HEK293 (cell line): ENCODE results near the gene GNB1.
A peak's percentile ranks its signal among the peaks of the same experiment; 100 is the strongest.

Experiments
- CTCF ChIA-PET: fragments of 350-600 bp; formaldehyde crosslinking; extraction: SDS; loops from one replicate; lab custom pipeline; 2021; ENCODE audit warnings: antibody characterized with exemption; lab: Yijun Ruan, JAX
- POLR2A ChIA-PET: fragments of 300-600 bp; formaldehyde crosslinking; extraction: SDS; loops from one replicate; lab custom pipeline; 2020; ENCODE audit warnings: antibody characterized with exemption, inconsistent platforms; lab: Yijun Ruan, JAX
- H3K27ac ChIP-seq: fragments of 200-500 bp; sonication (Bioruptor generic); 2 replicates; pipeline ENCODE4 v1.5.1; 2014; ENCODE audit warnings: low read depth, low read length, control low read depth, inconsistent platforms; ENCODE audit errors: extremely low read depth
- H3K36me3 ChIP-seq, 2 experiments: fragments of 200-500 bp in 1 of 2; sonication (Bioruptor generic) in 1 of 2; 1 replicate in 1 of 2; 2 replicates in 1 of 2; pipeline ENCODE4 v1.5.1; 2014 to 2017; ENCODE audit warnings: inconsistent platforms in 2 of 2, low read length in 2 of 2; ENCODE audit not compliant: control insufficient read depth in 2 of 2, insufficient read depth in 1 of 2
- H3K4me1 ChIP-seq: fragments of 200-500 bp; sonication (Bioruptor generic); 2 replicates; pipeline ENCODE4 v1.5.1; 2014; ENCODE audit warnings: mild to moderate bottlenecking, low read length, inconsistent platforms; ENCODE audit not compliant: control insufficient read depth, insufficient read depth
- H3K4me3 ChIP-seq: 2 replicates; pipeline ENCODE4 v1.5.1; 2011; ENCODE audit warnings: low read depth, mild to moderate bottlenecking, control low read depth, low read length, moderate library complexity
- H3K9me3 ChIP-seq: fragments of 200-500 bp; sonication (Bioruptor generic); 2 replicates; pipeline ENCODE4 v1.5.1; 2014; ENCODE audit warnings: low read depth, low read length, inconsistent platforms; ENCODE audit not compliant: control insufficient read depth, insufficient read depth
- GLIS1 ChIP-seq: fragments of 450-650 bp; formaldehyde crosslinking; IDR thresholded peaks from 2 replicates; pipeline ENCODE4 v1.5.1; 2016; ENCODE audit warnings: missing biosample characterization, missing genetic modification characterization
- MEIS1 ChIP-seq: sonication (generic); formaldehyde crosslinking; IDR thresholded peaks from 2 replicates; pipeline ENCODE4 v1.8.1; 2022; ENCODE audit warnings: missing genetic modification reagents, mild to moderate bottlenecking, borderline replicate concordance
- OSR2 ChIP-seq: fragments of 450-650 bp; formaldehyde crosslinking; IDR thresholded peaks from 2 replicates; pipeline ENCODE4 v1.5.1; 2016; ENCODE audit warnings: missing biosample characterization, missing genetic modification characterization
- SP7 ChIP-seq: fragments of 450-650 bp; formaldehyde crosslinking; IDR thresholded peaks from 2 replicates; pipeline ENCODE4 v1.5.1; 2016; ENCODE audit warnings: missing biosample characterization, missing genetic modification characterization
- WT1 ChIP-seq: fragments of 450-650 bp; formaldehyde crosslinking; IDR thresholded peaks from 2 replicates; pipeline ENCODE4 v1.5.1; 2016; ENCODE audit warnings: missing biosample characterization, missing genetic modification characterization
- YY1 ChIP-seq: fragments of 450-650 bp; formaldehyde crosslinking; IDR thresholded peaks from 2 replicates; pipeline ENCODE4 v1.5.1; 2018; ENCODE audit warnings: missing biosample characterization, missing genetic modification characterization
- ZBTB20 ChIP-seq: fragments of 450-650 bp; formaldehyde crosslinking; IDR thresholded peaks from 2 replicates; pipeline ENCODE4 v1.5.1; 2016; ENCODE audit warnings: missing biosample characterization, missing genetic modification characterization
- ZBTB21 ChIP-seq: fragments of 450-650 bp; formaldehyde crosslinking; IDR thresholded peaks from 2 replicates; pipeline ENCODE4 v1.5.1; 2017; ENCODE audit warnings: missing biosample characterization, missing genetic modification characterization
- ZFP37 ChIP-seq: fragments of 450-650 bp; formaldehyde crosslinking; IDR thresholded peaks from 2 replicates; pipeline ENCODE4 v1.5.1; 2016; ENCODE audit warnings: missing biosample characterization, missing genetic modification characterization
- ZNF155 ChIP-seq: fragments of 450-650 bp; formaldehyde crosslinking; IDR thresholded peaks from 2 replicates; pipeline ENCODE4 v1.5.1; 2016; ENCODE audit warnings: missing biosample characterization, missing genetic modification characterization
- ZNF2 ChIP-seq: fragments of 450-650 bp; formaldehyde crosslinking; IDR thresholded peaks from 2 replicates; pipeline ENCODE4 v1.5.1; 2016; ENCODE audit warnings: missing biosample characterization, missing genetic modification characterization
- ZNF248 ChIP-seq: fragments of 450-650 bp; formaldehyde crosslinking; IDR thresholded peaks from 2 replicates; pipeline ENCODE4 v1.5.1; 2017; ENCODE audit warnings: missing biosample characterization, missing genetic modification characterization
- ZNF544 ChIP-seq: fragments of 450-650 bp; formaldehyde crosslinking; IDR thresholded peaks from 2 replicates; pipeline ENCODE4 v1.5.0; 2017; ENCODE audit warnings: missing biosample characterization, missing genetic modification characterization
- ZNF549 ChIP-seq: fragments of 450-650 bp; IDR thresholded peaks from 2 replicates; pipeline ENCODE4 v1.5.1; 2018; ENCODE audit warnings: missing biosample characterization, missing genetic modification characterization, mild to moderate bottlenecking, inconsistent platforms, moderate library complexity
- ZNF561 ChIP-seq: fragments of 450-650 bp; IDR thresholded peaks from 2 replicates; pipeline ENCODE4 v1.5.1; 2018; ENCODE audit warnings: missing biosample characterization, missing genetic modification characterization, borderline replicate concordance
- ZNF585B ChIP-seq: fragments of 450-650 bp; formaldehyde crosslinking; IDR thresholded peaks from 2 replicates; pipeline ENCODE4 v1.5.1; 2016; ENCODE audit warnings: missing biosample characterization, missing genetic modification characterization
- ZNF610 ChIP-seq: fragments of 450-650 bp; formaldehyde crosslinking; IDR thresholded peaks from 2 replicates; pipeline ENCODE4 v1.5.1; 2016; ENCODE audit warnings: missing biosample characterization, missing genetic modification characterization, borderline replicate concordance
- ZNF621 ChIP-seq: fragments of 450-650 bp; formaldehyde crosslinking; IDR thresholded peaks from 2 replicates; pipeline ENCODE4 v1.5.1; 2017; ENCODE audit warnings: missing biosample characterization, missing genetic modification characterization
- ZNF624 ChIP-seq: fragments of 450-650 bp; formaldehyde crosslinking; IDR thresholded peaks from 2 replicates; pipeline ENCODE4 v1.5.1; 2017; ENCODE audit warnings: missing biosample characterization, missing genetic modification characterization
- ZNF747 ChIP-seq: fragments of 450-650 bp; formaldehyde crosslinking; IDR thresholded peaks from 2 replicates; pipeline ENCODE4 v1.5.1; 2016; ENCODE audit warnings: missing biosample characterization, missing genetic modification characterization
- ZSCAN30 ChIP-seq: fragments of 450-650 bp; IDR thresholded peaks from 2 replicates; pipeline ENCODE4 v1.5.1; 2018; ENCODE audit warnings: missing biosample characterization, mild to moderate bottlenecking, missing genetic modification characterization, moderate library complexity
- ZXDB ChIP-seq: fragments of 450-650 bp; formaldehyde crosslinking; IDR thresholded peaks from 2 replicates; pipeline ENCODE4 v1.5.1; 2016; ENCODE audit warnings: missing biosample characterization, missing genetic modification characterization
- TF ChIP-seq, protein P1 (sequence below): fragments of 450-650 bp; formaldehyde crosslinking; IDR thresholded peaks from 2 replicates; pipeline ENCODE4 v1.5.1; 2017; ENCODE audit warnings: missing biosample characterization, missing genetic modification characterization
- TF ChIP-seq, protein P2 (sequence below): fragments of 450-650 bp; formaldehyde crosslinking; IDR thresholded peaks from 2 replicates; pipeline ENCODE4 v1.5.1; 2016; ENCODE audit warnings: missing biosample characterization, missing genetic modification characterization
- TF ChIP-seq, protein P3 (sequence below): fragments of 450-650 bp; formaldehyde crosslinking; IDR thresholded peaks from 2 replicates; pipeline ENCODE4 v1.5.1; 2016; ENCODE audit warnings: missing biosample characterization, missing genetic modification characterization
- TF ChIP-seq, protein P4 (sequence below): fragments of 450-650 bp; formaldehyde crosslinking; IDR thresholded peaks from 2 replicates; pipeline ENCODE4 v1.5.1; 2017; ENCODE audit warnings: missing biosample characterization, missing genetic modification characterization
- TF ChIP-seq, protein P5 (sequence below): fragments of 450-650 bp; formaldehyde crosslinking; IDR thresholded peaks from 2 replicates; pipeline ENCODE4 v1.5.1; 2016; ENCODE audit warnings: missing biosample characterization, missing genetic modification characterization, low read depth
- TF ChIP-seq, protein P6 (sequence below): IDR thresholded peaks from 2 replicates; pipeline ENCODE4 v1.6.1; 2011; ENCODE audit warnings: mild to moderate bottlenecking, low read depth, low read length, borderline replicate concordance
- TF ChIP-seq, protein P7 (sequence below): fragments of 450-650 bp; formaldehyde crosslinking; IDR thresholded peaks from 2 replicates; pipeline ENCODE4 v1.5.1; 2016; ENCODE audit warnings: missing biosample characterization, missing genetic modification characterization

GNB1 gene

DNA sequence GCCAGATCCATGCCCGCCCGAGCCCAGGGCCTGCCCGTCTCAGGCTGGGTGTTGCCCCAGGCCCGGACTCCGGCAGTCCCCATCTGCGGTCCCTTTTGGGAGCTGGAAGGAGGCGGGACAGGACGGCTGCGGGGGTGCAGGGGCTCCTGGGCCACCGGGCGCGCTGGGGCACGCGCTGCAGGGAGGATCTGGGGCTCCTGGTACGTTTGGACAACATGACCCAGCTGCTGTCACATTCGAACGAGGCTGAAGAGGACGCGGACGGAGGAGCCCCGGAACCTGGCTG, 17.6 kb upstream of the GNB1 start (continued):
- TF ChIP-seq, protein P1, sequence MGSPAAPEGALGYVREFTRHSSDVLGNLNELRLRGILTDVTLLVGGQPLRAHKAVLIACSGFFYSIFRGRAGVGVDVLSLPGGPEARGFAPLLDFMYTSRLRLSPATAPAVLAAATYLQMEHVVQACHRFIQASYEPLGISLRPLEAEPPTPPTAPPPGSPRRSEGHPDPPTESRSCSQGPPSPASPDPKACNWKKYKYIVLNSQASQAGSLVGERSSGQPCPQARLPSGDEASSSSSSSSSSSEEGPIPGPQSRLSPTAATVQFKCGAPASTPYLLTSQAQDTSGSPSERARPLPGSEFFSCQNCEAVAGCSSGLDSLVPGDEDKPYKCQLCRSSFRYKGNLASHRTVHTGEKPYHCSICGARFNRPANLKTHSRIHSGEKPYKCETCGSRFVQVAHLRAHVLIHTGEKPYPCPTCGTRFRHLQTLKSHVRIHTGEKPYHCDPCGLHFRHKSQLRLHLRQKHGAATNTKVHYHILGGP (tag by site-specific recombination) = no peak
- TF ChIP-seq ZNF544 (tag by site-specific recombination) (no peak), ZSCAN30 (no peak), ZNF610 (tag by site-specific recombination) (no peak), GLIS1 (tag by site-specific recombination) (peak; percentile 59), ZNF561 (tag by site-specific recombination) (no peak), ZXDB (tag by site-specific recombination) (peak; percentile 60; the same call in 1 of the 2 replicates), ZNF585B (tag by site-specific recombination) (no peak), YY1 (tag by site-specific recombination) (no peak), ZNF248 (tag by site-specific recombination) (no peak), ZBTB20 (peak; percentile 99), SP7 (tag by site-specific recombination) (peak; percentile 52; the same call in 1 of the 2 replicates), ZNF624 (tag by site-specific recombination) (no peak), WT1 (tag by site-specific recombination) (0 out of 2 replicates have a peak, but pooled peaks have one; percentile 15), ZNF155 (no peak), ZNF747 (tag by site-specific recombination) (no peak), MEIS1 (CRISPR knock-in tag) (no peak), ZNF621 (tag by site-specific recombination) (no peak), ZNF549 (no peak), ZFP37 (tag by site-specific recombination) (no peak)
- TF ChIP-seq, protein P2, sequence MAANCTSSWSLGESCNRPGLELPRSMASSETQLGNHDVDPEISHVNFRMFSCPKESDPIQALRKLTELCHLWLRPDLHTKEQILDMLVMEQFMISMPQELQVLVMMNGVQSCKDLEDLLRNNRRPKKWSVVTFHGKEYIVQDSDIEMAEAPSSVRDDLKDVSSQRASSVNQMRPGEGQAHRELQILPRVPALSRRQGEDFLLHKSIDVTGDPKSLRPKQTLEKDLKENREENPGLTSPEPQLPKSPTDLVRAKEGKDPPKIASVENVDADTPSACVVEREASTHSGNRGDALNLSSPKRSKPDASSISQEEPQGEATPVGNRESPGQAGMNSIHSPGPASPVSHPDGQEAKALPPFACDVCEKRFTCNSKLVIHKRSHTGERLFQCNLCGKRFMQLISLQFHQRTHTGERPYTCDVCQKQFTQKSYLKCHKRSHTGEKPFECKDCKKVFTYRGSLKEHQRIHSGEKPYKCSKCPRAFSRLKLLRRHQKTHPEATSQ (tag by site-specific recombination) = no peak
- TF ChIP-seq, protein P3, sequence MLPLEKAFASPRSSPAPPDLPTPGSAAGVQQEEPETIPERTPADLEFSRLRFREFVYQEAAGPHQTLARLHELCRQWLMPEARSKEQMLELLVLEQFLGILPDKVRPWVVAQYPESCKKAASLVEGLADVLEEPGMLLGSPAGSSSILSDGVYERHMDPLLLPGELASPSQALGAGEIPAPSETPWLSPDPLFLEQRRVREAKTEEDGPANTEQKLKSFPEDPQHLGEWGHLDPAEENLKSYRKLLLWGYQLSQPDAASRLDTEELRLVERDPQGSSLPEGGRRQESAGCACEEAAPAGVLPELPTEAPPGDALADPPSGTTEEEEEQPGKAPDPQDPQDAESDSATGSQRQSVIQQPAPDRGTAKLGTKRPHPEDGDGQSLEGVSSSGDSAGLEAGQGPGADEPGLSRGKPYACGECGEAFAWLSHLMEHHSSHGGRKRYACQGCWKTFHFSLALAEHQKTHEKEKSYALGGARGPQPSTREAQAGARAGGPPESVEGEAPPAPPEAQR = no peak
- TF ChIP-seq, protein P4, sequence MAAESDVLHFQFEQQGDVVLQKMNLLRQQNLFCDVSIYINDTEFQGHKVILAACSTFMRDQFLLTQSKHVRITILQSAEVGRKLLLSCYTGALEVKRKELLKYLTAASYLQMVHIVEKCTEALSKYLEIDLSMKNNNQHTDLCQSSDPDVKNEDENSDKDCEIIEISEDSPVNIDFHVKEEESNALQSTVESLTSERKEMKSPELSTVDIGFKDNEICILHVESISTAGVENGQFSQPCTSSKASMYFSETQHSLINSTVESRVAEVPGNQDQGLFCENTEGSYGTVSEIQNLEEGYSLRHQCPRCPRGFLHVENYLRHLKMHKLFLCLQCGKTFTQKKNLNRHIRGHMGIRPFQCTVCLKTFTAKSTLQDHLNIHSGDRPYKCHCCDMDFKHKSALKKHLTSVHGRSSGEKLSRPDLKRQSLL (tag by site-specific recombination) = no peak

DNA sequence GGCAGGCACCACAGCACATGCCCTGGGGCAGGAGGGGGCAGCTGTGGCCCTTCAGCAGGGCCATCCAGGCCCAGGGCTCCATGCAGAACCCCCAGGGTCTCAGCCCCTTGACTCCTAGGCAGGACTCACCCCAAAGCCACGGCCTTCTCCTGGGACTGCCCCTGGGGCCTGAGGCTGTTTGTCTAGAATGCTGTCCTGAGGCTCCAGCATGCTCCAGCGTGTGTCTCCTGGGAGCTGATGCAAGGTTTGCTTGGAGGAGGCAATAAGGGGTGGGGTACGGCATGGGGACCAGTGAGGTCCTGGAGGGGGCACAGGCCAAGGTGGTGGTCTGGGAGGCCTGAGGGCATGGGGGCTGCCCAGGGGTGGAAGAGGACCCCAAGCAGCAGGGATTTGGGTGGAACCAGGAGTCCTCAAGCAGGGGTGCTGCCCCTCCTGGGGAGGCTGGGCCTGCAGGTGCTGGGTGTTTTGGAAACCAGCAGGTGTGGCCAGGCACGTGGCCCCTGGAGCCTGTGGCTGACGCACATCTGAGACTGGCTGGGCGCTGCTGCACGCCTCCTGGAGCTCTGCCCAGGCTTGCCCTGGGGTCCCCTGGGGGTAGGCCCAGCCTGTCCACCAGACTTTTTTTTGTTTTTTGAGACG, 16.3 kb upstream of the GNB1 start:
- no peaks in the 10 kb centered on the region for H3K36me3 ChIP-seq
- POLR2A ChIA-PET = interaction anchor here (0.7 kb wide), 1 partner anchor 49 kb away, joined by 3 read pairs; no protein-coding TSS in a partner anchor
- CTCF ChIA-PET = interaction anchor here (0.8 to 4.2 kb wide), 7 partner anchors 9 to 128 kb away, joined by 3 to 23 read pairs (median 8); no protein-coding TSS in a partner anchor
- H3K27ac ChIP-seq = peak overlapping the region; percentile 82
- no peaks in the 10 kb centered on the region for H3K9me3 ChIP-seq
- no peak overlapping the region for H3K4me3 ChIP-seq
- no peaks in the 10 kb centered on the region; the same call in 1 of the 2 replicates for H3K4me1 ChIP-seq
- TF ChIP-seq ZNF624 (tag by site-specific recombination) (peak; percentile 46; the same call in 1 of the 2 replicates), OSR2 (0 out of 2 replicates have a peak, but pooled peaks have one; percentile 11), ZBTB21 (tag by site-specific recombination) (no peak), ZNF2 (tag by site-specific recombination) (no peak)
- TF ChIP-seq, protein P5, sequence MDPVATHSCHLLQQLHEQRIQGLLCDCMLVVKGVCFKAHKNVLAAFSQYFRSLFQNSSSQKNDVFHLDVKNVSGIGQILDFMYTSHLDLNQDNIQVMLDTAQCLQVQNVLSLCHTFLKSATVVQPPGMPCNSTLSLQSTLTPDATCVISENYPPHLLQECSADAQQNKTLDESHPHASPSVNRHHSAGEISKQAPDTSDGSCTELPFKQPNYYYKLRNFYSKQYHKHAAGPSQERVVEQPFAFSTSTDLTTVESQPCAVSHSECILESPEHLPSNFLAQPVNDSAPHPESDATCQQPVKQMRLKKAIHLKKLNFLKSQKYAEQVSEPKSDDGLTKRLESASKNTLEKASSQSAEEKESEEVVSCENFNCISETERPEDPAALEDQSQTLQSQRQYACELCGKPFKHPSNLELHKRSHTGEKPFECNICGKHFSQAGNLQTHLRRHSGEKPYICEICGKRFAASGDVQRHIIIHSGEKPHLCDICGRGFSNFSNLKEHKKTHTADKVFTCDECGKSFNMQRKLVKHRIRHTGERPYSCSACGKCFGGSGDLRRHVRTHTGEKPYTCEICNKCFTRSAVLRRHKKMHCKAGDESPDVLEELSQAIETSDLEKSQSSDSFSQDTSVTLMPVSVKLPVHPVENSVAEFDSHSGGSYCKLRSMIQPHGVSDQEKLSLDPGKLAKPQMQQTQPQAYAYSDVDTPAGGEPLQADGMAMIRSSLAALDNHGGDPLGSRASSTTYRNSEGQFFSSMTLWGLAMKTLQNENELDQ (tag by site-specific recombination) = no peak
- TF ChIP-seq, protein P6, sequence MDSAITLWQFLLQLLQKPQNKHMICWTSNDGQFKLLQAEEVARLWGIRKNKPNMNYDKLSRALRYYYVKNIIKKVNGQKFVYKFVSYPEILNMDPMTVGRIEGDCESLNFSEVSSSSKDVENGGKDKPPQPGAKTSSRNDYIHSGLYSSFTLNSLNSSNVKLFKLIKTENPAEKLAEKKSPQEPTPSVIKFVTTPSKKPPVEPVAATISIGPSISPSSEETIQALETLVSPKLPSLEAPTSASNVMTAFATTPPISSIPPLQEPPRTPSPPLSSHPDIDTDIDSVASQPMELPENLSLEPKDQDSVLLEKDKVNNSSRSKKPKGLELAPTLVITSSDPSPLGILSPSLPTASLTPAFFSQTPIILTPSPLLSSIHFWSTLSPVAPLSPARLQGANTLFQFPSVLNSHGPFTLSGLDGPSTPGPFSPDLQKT = no peak
- TF ChIP-seq, protein P7, sequence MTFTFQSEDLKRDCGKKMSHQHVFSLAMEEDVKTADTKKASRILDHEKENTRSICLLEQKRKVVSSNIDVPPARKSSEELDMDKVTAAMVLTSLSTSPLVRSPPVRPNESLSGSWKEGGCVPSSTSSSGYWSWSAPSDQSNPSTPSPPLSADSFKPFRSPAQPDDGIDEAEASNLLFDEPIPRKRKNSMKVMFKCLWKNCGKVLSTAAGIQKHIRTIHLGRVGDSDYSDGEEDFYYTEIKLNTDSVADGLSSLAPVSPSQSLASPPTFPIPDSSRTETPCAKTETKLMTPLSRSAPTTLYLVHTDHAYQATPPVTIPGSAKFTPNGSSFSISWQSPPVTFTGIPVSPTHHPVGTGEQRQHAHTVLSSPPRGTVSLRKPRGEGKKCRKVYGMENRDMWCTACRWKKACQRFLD (tag by site-specific recombination) = no peak
